ENCODE results near the gene RASD2.

Gene RASD2

GRCh38 chr22:35541254-35541748, 670 bp downstream of the RASD2 start:
- no peak for DNase-seq (ENCODE audit: low spot score)
- in situ Hi-C loops (cut with MboI; ENCODE audit: low pct_unique_long_range_greater_than_20kb, low sequenced_read_pairs, unreplicated experiment) = no loop called here
- no peak for TF ChIP-seq CTCF (IDR thresholded peaks at IDR 0.05; ENCODE audit: extremely low read depth, insufficient read depth, missing control alignments)

DNA sequence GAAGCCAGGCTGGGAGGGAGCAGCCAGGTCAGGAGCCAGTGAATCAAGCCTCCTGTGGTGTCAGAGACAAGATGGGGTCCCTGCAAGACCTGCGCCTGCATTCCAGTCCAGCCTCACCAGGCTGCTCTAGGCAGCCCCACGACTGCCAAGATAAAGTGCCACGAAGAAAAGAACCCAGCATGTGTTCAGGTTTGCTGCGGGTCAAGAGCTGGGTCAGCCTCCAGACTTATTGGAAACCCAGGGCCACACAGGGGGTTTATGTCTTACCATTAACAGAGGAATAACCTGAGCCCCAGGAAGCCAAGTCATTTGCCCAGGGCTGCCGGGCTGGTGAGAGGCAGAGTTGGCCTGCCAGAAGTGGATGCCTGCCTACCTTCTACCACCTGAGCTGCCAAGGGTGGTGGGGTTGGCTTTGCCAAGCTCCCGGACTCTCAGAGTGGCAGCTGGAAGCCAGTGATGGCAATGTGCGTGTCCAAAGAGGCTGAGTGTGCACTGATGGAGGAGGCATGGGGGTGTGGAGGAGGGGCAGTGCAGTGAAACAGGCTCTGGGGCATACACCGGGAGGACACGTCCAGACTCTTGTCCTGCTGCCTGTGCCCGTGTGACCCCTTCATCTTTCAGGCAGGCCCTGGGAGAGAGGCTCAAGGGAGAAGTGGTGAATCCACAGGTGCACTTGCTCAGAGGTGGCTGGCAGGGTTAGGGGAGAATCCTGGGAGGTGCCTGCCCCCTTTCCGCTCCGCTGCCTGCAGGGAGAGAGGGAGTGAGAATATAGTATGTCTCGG, 1.7 kb downstream of the RASD2 start:
- in situ Hi-C loops (cut with MboI; ENCODE audit: low pct_unique_long_range_greater_than_20kb, low sequenced_read_pairs, unreplicated experiment) = no loop called here
- no peak for TF ChIP-seq CTCF (IDR thresholded peaks at IDR 0.05; ENCODE audit: extremely low read depth, insufficient read depth, missing control alignments)
- DNase-seq (ENCODE audit: low spot score) = no peak

- DNase-seq (ENCODE audit: low spot score) = no peak
- TF ChIP-seq CTCF (IDR thresholded peaks at IDR 0.05; ENCODE audit: extremely low read depth, insufficient read depth, missing control alignments) = no peak
- in situ Hi-C loops (cut with MboI; ENCODE audit: low pct_unique_long_range_greater_than_20kb, low sequenced_read_pairs, unreplicated experiment) = no loop called here
These were observed 2.4 kb downstream of the RASD2 start for GRCh38 chr22:35542939-35543516.

GRCh38 chr22:35543702-35544101, 3.1 kb downstream of the RASD2 start:
- in situ Hi-C loops (cut with MboI; ENCODE audit: low pct_unique_long_range_greater_than_20kb, low sequenced_read_pairs, unreplicated experiment) = no loop called here
- DNase-seq (ENCODE audit: low spot score) = no peak
- no peak for TF ChIP-seq CTCF (IDR thresholded peaks at IDR 0.05; ENCODE audit: extremely low read depth, insufficient read depth, missing control alignments)

- in situ Hi-C loops (cut with MboI; ENCODE audit: low pct_unique_long_range_greater_than_20kb, low sequenced_read_pairs, unreplicated experiment) = no loop called here
- TF ChIP-seq CTCF (IDR thresholded peaks at IDR 0.05; ENCODE audit: extremely low read depth, insufficient read depth, missing control alignments) = no peak
These were observed 3.6 kb downstream of the RASD2 start for GRCh38 chr22:35544189-35544588.

DNA sequence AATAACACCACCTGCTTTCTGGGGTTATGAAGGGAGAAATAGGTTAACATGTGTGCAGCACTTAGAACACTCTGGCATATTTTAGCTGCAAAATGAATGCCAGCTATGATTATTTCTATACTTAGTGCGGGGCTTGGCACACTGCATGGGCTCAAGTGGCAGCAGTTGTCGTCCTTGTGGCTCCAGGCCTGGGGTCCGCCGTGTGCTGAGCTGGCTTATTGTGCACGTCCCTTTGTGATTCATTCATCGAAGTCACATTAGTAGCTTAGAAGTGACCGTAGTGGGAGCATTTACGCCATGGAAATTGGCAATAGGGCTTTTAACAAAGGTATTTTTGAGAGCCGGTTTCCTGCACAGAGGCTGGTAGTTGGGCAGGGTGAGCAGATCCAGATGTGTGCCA, 4.2 kb downstream of the RASD2 start:
- DNase-seq (ENCODE audit: low spot score) = no peak
- TF ChIP-seq CTCF (IDR thresholded peaks at IDR 0.05; ENCODE audit: extremely low read depth, insufficient read depth, missing control alignments) = no peak
- in situ Hi-C loops (cut with MboI; ENCODE audit: low pct_unique_long_range_greater_than_20kb, low sequenced_read_pairs, unreplicated experiment) = no loop called here

More at GRCh38 chr22:35544189-35544588, 3.6 kb downstream of the RASD2 start:
- DNase-seq (ENCODE audit: low spot score) = no peak

Measured in GM13977 (cell line).